ENCODE data around the gene RARB. TPM values are rescaled to one million over a fixed set of nuclear protein-coding genes. Genes with fewer than 3 reads are reported as not detected.

The RARB gene
- total and polyA plus RNA-seq, 2 of the 13 experiments (the other 11 are each of a cell fraction or from before 2014, with no cell fraction given) = 0.16 TPM; not detected in 1

DNA sequence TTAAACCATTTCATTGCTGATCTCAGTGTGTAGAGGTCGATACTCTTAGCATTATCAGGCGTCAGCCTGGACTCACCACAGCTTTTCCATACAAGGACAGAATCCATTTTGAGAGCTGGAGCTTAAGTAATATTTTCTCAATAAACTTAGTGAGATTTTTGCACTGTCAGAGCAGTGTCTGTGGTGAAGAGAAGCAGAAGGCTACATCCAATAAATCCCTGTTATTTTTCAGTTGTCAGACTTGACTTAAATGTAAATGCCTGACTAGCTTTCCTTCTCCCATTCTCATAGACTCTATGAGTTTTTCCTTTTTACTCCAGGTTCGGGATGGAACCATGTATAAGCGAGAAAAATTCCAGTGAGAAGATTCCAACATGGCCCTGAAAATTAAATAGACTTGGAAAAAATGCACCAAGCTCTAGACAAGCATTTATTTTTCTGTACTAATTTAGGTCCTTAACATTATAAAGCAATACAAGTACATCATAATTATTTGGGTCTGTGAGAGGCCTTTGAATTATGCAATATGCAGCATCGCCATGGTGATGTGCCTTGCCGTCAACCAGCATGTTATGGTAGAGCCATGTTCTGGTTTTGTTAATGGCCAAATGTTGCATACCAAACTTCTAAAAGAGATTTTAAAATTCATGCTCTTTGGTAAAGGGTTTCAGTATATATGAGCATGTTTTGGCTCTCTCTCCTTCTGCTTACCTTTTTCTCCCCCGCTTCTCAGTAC lies 62.0 kb downstream of the RARB start:
- DNase-seq (ENCODE audit: low spot score) = no peak
- no TSS peak for BruUV-seq (replicated peaks)
- intact Hi-C loops (cut with micrococcal nuclease; ENCODE audit: unreplicated experiment) = no loop called here

DNA sequence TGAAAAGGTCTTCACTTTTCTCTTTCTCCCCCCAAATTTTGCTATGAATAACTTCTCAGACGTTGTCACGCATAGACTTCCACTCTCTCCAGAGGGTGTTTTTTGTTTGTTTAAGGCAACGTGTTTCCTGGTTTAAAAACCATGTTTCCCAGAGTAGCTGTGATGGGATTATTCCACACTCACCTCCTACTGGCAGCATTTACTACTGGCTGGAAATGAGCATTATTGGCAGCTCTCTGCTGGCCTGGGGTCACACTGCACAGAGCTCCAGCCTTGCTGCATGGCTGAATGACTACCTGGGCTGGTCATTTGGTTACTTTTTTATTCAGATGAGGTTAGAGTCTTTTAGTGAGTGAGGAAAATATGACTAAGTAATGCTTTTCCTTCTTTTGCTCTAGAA lies 65.2 kb downstream of the RARB start:
- TF ChIP-seq SP5 (CRISPR knock-in tag; IDR thresholded peaks at IDR 0.05; ENCODE audit: borderline replicate concordance, low read depth) (no peak), FOXO1 (CRISPR knock-in tag; IDR thresholded peaks at IDR 0.05) (no peak)
- no peak overlapping the region for H2AFZ ChIP-seq (ENCODE audit: low read length)
- H3K4me2 ChIP-seq (ENCODE audit: low read depth, low read length) = no peak overlapping the region
- no peaks in the 10 kb centered on the region for H3K79me2 ChIP-seq (ENCODE audit: insufficient read depth, low read length)
- H3K4me1 ChIP-seq (ENCODE audit: insufficient read depth, low read length) = no peaks in the 10 kb centered on the region
- peaks cover 25% of the 10 kb centered on the region; the same call in 1 of the 2 replicates for H3K9me3 ChIP-seq (ENCODE audit: low read length)
- H3K36me3 ChIP-seq (replicated peaks in 1 of 2; ENCODE audit: control insufficient read depth in 1 of 2, insufficient read depth in 2 of 2, low read length in 2 of 2) = no peaks in the 10 kb centered on the region
- H3K9ac ChIP-seq (ENCODE audit: insufficient read depth, low read depth, low read length) = no peak overlapping the region
- no peak for ATAC-seq
- in situ Hi-C loops (cut with HindIII; ENCODE audit: extremely low pct_ligation_motif_present, low pct_unique_long_range_greater_than_20kb) = no loop called here
- ChIA-PET CTCF (ENCODE audit: low intra/inter-chr PET ratio, low total read pairs) (no interaction called here), POLR2A (no interaction called here)
- H4K20me1 ChIP-seq (ENCODE audit: insufficient read depth, low read length) = no peaks in the 10 kb centered on the region
- DNase-seq (ENCODE audit: low spot score) = no peak
- BruUV-seq (replicated peaks) = no TSS peak
- H3K4me3 ChIP-seq (replicated peaks in 1 of 3; ENCODE audit: insufficient read depth in 1 of 3, low read depth in 2 of 3, low read length in 3 of 3) = no peak overlapping the region
- intact Hi-C loops (cut with micrococcal nuclease; ENCODE audit: unreplicated experiment) = no loop called here
- no peaks in the 10 kb centered on the region for H3K27me3 ChIP-seq (ENCODE audit: control insufficient read depth in 1 of 2, insufficient read depth in 2 of 2, low read length in 2 of 2)
- 52% methylated on average over 3 of the region's 3 CpGs for WGBS (ENCODE audit: low lambda C conversion rate)
- FAIRE-seq = no peak
- H3K27ac ChIP-seq (ENCODE audit: extremely low read length, insufficient read depth, low read length) = no peak overlapping the region

More for the DNA sequence above, 62.0 kb downstream of the RARB start:
- WGBS (ENCODE audit: low lambda C conversion rate) = 61% methylated on average over 7 of the region's 7 CpGs
- Histone ChIP-seq H3K9ac (ENCODE audit: insufficient read depth, low read depth, low read length) (no peak overlapping the region), H3K4me1 (ENCODE audit: insufficient read depth, low read length) (no peaks in the 10 kb centered on the region), H3K27me3 (ENCODE audit: control insufficient read depth in 1 of 2, insufficient read depth in 2 of 2, low read length in 2 of 2) (no peaks in the 10 kb centered on the region), H3K4me3 (replicated peaks in 1 of 3; ENCODE audit: insufficient read depth in 1 of 3, low read depth in 2 of 3, low read length in 3 of 3) (no peak overlapping the region), H3K79me2 (ENCODE audit: insufficient read depth, low read length) (no peaks in the 10 kb centered on the region), H3K27ac (ENCODE audit: extremely low read length, insufficient read depth, low read length) (no peak overlapping the region), H3K4me2 (ENCODE audit: low read depth, low read length) (no peak overlapping the region), H4K20me1 (ENCODE audit: insufficient read depth, low read length) (no peaks in the 10 kb centered on the region), H2AFZ (ENCODE audit: low read length) (no peak overlapping the region), H3K9me3 (ENCODE audit: low read length) (peaks cover 22% of the 10 kb centered on the region; the same call in 1 of the 2 replicates), H3K36me3 (replicated peaks in 1 of 2; ENCODE audit: control insufficient read depth in 1 of 2, insufficient read depth in 2 of 2, low read length in 2 of 2) (no peaks in the 10 kb centered on the region)
- FAIRE-seq = no peak
- ATAC-seq = no peak
- TF ChIP-seq ZNF577 (CRISPR knock-in tag; IDR thresholded peaks at IDR 0.05; ENCODE audit: borderline replicate concordance, low read depth) = no peak
- TF ChIP-seq ZNF343 (CRISPR knock-in tag; IDR thresholded peaks at IDR 0.05) = no peak
- no peak for TF ChIP-seq RARA (CRISPR knock-in tag; IDR thresholded peaks at IDR 0.05)
- no peak for TF ChIP-seq ZNF841 (CRISPR knock-in tag; IDR thresholded peaks at IDR 0.05; ENCODE audit: borderline replicate concordance)
- ChIA-PET CTCF (ENCODE audit: low intra/inter-chr PET ratio, low total read pairs) (no interaction called here), POLR2A (no interaction called here)
- in situ Hi-C loops (cut with HindIII; ENCODE audit: extremely low pct_ligation_motif_present, low pct_unique_long_range_greater_than_20kb) = no loop called here

Data from HepG2 (cell line).